ENCODE measurements around the gene CEBPA. TPM values are rescaled to one million over a fixed set of nuclear protein-coding genes. Genes with fewer than 3 reads are reported as not detected.

Gene CEBPA
- polyA plus RNA-seq, 1 experiment = 0.50 TPM

DNA sequence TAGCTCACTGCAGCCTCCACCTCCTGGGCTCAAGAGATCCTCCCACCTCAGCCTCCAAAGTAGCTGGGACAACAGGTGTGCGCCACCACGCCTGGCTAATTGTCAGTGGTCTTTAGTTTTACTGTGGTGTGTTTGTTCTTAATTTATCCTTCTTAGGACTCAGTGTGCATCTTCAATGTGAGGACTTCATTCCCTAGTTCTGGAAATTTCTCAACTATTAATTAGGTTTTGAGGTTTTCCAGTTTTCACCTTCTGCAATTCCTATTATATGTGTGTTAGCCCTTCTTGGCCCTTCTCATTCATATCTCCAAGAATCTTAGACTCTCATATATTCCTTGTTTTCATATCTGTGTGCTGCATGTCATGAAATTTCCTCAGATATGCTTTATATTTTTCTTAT lies 44.5 kb downstream of the CEBPA start:
- CTCF ChIA-PET = interaction anchor here (0.6 to 2.1 kb wide), 5 partner anchors 16 to 520 kb away, joined by 3 to 7 read pairs (median 4); no protein-coding TSS in a partner anchor
- POLR2A ChIA-PET = no interaction called here
- no peak for DNase-seq (ENCODE audit: low read depth)
- Histone ChIP-seq H3K4me3 (ENCODE audit: low read depth, low read length) (no peak overlapping the region), H3K36me3 (ENCODE audit: control insufficient read depth, insufficient read depth, low read length) (no peaks in the 10 kb centered on the region), H3K27me3 (ENCODE audit: control insufficient read depth, insufficient read depth, low read length) (no peaks in the 10 kb centered on the region; the same call in 1 of the 2 replicates)
- TF ChIP-seq, protein P1, sequence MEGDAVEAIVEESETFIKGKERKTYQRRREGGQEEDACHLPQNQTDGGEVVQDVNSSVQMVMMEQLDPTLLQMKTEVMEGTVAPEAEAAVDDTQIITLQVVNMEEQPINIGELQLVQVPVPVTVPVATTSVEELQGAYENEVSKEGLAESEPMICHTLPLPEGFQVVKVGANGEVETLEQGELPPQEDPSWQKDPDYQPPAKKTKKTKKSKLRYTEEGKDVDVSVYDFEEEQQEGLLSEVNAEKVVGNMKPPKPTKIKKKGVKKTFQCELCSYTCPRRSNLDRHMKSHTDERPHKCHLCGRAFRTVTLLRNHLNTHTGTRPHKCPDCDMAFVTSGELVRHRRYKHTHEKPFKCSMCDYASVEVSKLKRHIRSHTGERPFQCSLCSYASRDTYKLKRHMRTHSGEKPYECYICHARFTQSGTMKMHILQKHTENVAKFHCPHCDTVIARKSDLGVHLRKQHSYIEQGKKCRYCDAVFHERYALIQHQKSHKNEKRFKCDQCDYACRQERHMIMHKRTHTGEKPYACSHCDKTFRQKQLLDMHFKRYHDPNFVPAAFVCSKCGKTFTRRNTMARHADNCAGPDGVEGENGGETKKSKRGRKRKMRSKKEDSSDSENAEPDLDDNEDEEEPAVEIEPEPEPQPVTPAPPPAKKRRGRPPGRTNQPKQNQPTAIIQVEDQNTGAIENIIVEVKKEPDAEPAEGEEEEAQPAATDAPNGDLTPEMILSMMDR (IDR thresholded peaks at IDR 0.05; ENCODE audit: insufficient read depth, low read depth, low read length) = no peak

DNA sequence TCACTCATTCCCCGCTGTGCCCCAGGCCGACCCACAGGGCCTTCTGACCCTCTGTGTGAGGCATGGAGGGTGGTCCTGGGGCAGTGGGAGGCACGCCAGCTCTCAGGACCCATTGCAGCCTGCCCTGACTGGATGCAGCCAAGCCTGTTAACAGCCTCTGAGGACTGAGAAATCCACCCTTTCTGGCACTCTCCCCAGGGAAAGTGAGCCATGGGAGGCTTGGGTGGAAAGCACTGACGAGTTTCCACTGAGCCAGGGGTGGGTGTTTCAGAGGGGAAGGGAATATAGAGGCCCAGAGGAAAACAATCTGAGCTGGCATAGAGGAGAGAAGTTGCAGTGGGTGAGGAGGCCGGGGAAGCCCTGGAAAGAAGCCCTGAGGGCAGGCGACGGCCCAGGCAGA lies 46.1 kb downstream of the CEBPA start:
- POLR2A ChIA-PET = no interaction called here
- CTCF ChIA-PET = interaction anchor here (0.6 to 1.3 kb wide), 2 partner anchors 21 to 610 kb away, joined by 3 to 6 read pairs; no protein-coding TSS in a partner anchor
- H3K36me3 ChIP-seq (ENCODE audit: control insufficient read depth, insufficient read depth, low read length) = no peaks in the 10 kb centered on the region
- TF ChIP-seq, protein P1 (IDR thresholded peaks at IDR 0.05; ENCODE audit: insufficient read depth, low read depth, low read length) = no peak
- no peak overlapping the region for H3K4me3 ChIP-seq (ENCODE audit: low read depth, low read length)
- no peaks in the 10 kb centered on the region; the same call in 1 of the 2 replicates for H3K27me3 ChIP-seq (ENCODE audit: control insufficient read depth, insufficient read depth, low read length)
- no peak for DNase-seq (ENCODE audit: low read depth)

DNA sequence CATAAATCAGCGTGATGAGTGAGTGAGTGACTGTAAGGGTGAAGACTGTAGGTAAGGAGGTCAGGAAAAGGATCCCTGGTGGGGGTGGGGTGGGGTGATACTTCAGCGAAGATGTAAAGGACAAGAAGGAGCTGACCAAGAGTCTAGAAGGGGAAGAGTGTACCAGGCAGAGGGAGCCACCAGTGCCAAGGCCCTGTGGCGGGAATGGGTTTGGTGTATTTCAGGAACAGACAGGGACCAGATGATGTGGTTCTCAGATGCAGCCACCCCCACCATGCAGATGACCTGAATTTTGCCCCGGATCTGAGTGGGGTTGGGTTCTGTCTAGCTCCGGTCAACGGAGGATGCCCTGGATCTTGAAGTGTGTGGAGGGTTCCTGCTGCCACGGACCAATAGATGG lies 46.6 kb downstream of the CEBPA start:
- DNase-seq (ENCODE audit: low read depth) = no peak
- no peaks in the 10 kb centered on the region for H3K36me3 ChIP-seq (ENCODE audit: control insufficient read depth, insufficient read depth, low read length)
- H3K27me3 ChIP-seq (ENCODE audit: control insufficient read depth, insufficient read depth, low read length) = no peaks in the 10 kb centered on the region; the same call in 1 of the 2 replicates
- CTCF ChIA-PET = interaction anchor here (1.3 to 1.7 kb wide), 2 partner anchors 10 to 21 kb away, joined by 3 to 6 read pairs; no protein-coding TSS in a partner anchor
- TF ChIP-seq, protein P1 (IDR thresholded peaks at IDR 0.05; ENCODE audit: insufficient read depth, low read depth, low read length) = no peak
- POLR2A ChIA-PET = no interaction called here
- H3K4me3 ChIP-seq (ENCODE audit: low read depth, low read length) = no peak overlapping the region

DNA sequence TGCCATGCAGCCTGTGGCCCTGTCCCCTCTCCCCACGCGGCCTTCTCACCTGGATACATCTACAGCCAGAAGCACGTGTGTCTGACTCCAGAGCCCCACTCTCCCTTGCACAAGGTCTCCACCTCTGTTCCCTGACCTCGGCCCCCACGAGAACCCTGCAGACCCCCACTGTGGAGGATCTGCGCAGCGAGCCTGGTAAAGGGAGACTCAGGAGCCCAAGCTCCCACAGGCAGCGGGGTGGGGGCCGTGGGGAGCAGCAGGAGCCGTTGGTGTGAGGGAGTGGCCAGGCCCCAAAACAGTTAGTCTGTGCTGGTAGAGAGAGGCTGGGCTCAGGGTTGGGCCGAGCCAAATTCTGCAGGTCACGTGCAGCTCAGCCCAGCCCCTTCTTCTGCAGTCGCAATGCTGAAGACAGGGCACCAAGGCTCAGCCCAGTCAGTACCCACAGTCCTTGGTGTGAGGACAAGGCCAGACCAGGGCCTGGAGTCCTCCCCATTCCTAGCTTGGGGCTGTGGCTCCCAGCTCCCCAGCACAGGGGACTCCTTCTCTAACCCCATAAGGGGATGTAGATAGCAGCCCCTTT lies 48.0 kb downstream of the CEBPA start:
- TF ChIP-seq, protein P1 (IDR thresholded peaks at IDR 0.05; ENCODE audit: insufficient read depth, low read depth, low read length) = no peak
- ChIA-PET CTCF (interaction anchor here (1.7 kb wide), 1 partner anchor 9 kb away, joined by 3 read pairs; no protein-coding TSS in a partner anchor), POLR2A (no interaction called here)
- no peaks in the 10 kb centered on the region; the same call in 1 of the 2 replicates for H3K27me3 ChIP-seq (ENCODE audit: control insufficient read depth, insufficient read depth, low read length)
- DNase-seq (ENCODE audit: low read depth) = no peak
- H3K4me3 ChIP-seq (ENCODE audit: low read depth, low read length) = no peak overlapping the region
- no peaks in the 10 kb centered on the region for H3K36me3 ChIP-seq (ENCODE audit: control insufficient read depth, insufficient read depth, low read length)

- no peaks in the 10 kb centered on the region for H3K36me3 ChIP-seq (ENCODE audit: control insufficient read depth, insufficient read depth, low read length)
- H3K4me3 ChIP-seq (ENCODE audit: low read depth, low read length) = no peak overlapping the region
- H3K27me3 ChIP-seq (ENCODE audit: control insufficient read depth, insufficient read depth, low read length) = no peaks in the 10 kb centered on the region; the same call in 1 of the 2 replicates
- TF ChIP-seq, protein P1 (IDR thresholded peaks at IDR 0.05; ENCODE audit: insufficient read depth, low read depth, low read length) = no peak
- no peak for DNase-seq (ENCODE audit: low read depth)
- ChIA-PET POLR2A (no interaction called here), CTCF (no interaction called here)
Observed at GRCh38 chr19:33252971-33253370, 49.4 kb downstream of the CEBPA start.
